HG02970 (cell line): ENCODE measurements around the gene RNF4.
"Not testable (repeated sequence)": the region's sequence is repeated elsewhere in the genome, so short reads cannot be mapped to it uniquely, and the experiment has no call there.

Experiments used
- ATAC-seq: cut with Tn5 transposase; IDR thresholded peaks from one replicate; pipeline ENCODE4 v1.9.1; 2021; ENCODE audit warnings: mild to moderate bottlenecking, moderate library complexity, moderate number of reproducible peaks; ENCODE audit not compliant: unreplicated experiment, low FRiP score

Gene RNF4

GRCh38 chr4:2451821-2452785 is 16.8 kb upstream of the RNF4 start:
- ATAC-seq: no peak

GRCh38 chr4:2457481-2458295 is 11.2 kb upstream of the RNF4 start:
- ATAC-seq: no peak

- no peak for ATAC-seq
Measured at GRCh38 chr4:2458546-2459491, 10.1 kb upstream of the RNF4 start.

GRCh38 chr4:2459589-2460349 is 9.1 kb upstream of the RNF4 start:
- ATAC-seq: no peak

GRCh38 chr4:2461246-2461960 is 7.5 kb upstream of the RNF4 start:
- no peak for ATAC-seq

- no peak for ATAC-seq
Measured at GRCh38 chr4:2462218-2462991, 6.5 kb upstream of the RNF4 start.

GRCh38 chr4:2462992-2463762 is 5.7 kb upstream of the RNF4 start:
- ATAC-seq: no peak

- no peak for ATAC-seq
Measured at GRCh38 chr4:2465032-2465431, 3.9 kb upstream of the RNF4 start.

- ATAC-seq: not testable (repeated sequence)
Measured at GRCh38 chr4:2465544-2465943, 3.4 kb upstream of the RNF4 start.

- ATAC-seq: peak; percentile 34
Measured at GRCh38 chr4:2469192-2469984, 482 bp downstream of the RNF4 start.

- ATAC-seq: no peak
Measured at GRCh38 chr4:2470791-2471190, 1.9 kb downstream of the RNF4 start.

GRCh38 chr4:2472187-2472586 is 3.3 kb downstream of the RNF4 start:
- ATAC-seq: no peak

GRCh38 chr4:2478229-2478628 is 9.3 kb downstream of the RNF4 start:
- ATAC-seq: no peak

- no peak for ATAC-seq
Measured at GRCh38 chr4:2480649-2481048, 11.7 kb downstream of the RNF4 start.

- ATAC-seq: no peak
Measured at GRCh38 chr4:2482192-2482591, 13.3 kb downstream of the RNF4 start.

- ATAC-seq: no peak
Measured at GRCh38 chr4:2482693-2483092, 13.8 kb downstream of the RNF4 start.

- no peak for ATAC-seq
Measured at GRCh38 chr4:2483237-2483636, 14.3 kb downstream of the RNF4 start.
